DND-41 (cell line): Measurements from ENCODE around the gene FRZB.

ENCODE experiments used
- EZH2 ChIP-seq: IDR thresholded peaks from 3 replicates; pipeline ENCODE4 v1.6.1; 2012; ENCODE audit warnings: borderline replicate concordance, low read depth, mild to moderate bottlenecking, moderate library complexity, low read length, inconsistent platforms; ENCODE audit not compliant: severe bottlenecking
- TF ChIP-seq, protein P1 (sequence below): IDR thresholded peaks from 2 replicates; pipeline ENCODE4 v1.5.1; 2012; ENCODE audit warnings: borderline replicate concordance, low read length, moderate library complexity, mild to moderate bottlenecking; ENCODE audit not compliant: poor library complexity, severe bottlenecking; ENCODE audit errors: extremely low read depth

DNA sequence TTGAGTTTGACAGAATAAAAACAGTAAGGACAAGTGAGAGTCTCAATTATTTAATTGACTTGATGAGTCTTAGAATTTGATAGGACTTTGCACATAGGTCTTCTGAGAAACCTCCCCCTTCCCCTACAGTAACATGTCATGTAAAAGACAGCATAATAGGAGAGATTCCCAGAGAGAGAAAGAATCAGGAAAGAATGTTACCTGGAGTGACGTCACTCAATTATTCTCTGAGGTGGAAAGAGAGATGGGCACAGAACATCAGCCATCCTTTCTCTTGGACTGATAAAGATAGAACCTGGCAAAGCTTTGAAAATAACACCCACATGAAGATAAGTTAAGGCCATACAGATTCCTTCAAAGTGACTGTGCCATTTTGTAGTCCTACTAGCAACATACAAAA lies 19.3 kb upstream of the FRZB start:
- TF ChIP-seq, protein P1, sequence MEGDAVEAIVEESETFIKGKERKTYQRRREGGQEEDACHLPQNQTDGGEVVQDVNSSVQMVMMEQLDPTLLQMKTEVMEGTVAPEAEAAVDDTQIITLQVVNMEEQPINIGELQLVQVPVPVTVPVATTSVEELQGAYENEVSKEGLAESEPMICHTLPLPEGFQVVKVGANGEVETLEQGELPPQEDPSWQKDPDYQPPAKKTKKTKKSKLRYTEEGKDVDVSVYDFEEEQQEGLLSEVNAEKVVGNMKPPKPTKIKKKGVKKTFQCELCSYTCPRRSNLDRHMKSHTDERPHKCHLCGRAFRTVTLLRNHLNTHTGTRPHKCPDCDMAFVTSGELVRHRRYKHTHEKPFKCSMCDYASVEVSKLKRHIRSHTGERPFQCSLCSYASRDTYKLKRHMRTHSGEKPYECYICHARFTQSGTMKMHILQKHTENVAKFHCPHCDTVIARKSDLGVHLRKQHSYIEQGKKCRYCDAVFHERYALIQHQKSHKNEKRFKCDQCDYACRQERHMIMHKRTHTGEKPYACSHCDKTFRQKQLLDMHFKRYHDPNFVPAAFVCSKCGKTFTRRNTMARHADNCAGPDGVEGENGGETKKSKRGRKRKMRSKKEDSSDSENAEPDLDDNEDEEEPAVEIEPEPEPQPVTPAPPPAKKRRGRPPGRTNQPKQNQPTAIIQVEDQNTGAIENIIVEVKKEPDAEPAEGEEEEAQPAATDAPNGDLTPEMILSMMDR = no peak
- no peak for TF ChIP-seq EZH2
